ENCODE data around the gene SLC9A9. TPM values are rescaled to one million over a fixed set of nuclear protein-coding genes. Genes with fewer than 3 reads are reported as not detected.

The SLC9A9 gene
- polyA plus RNA-seq, 1 donor (not counting 4 experiments of a cell fraction or from before 2014, with no cell fraction given) = 5.2 TPM

- Histone ChIP-seq H3K36me3 (ENCODE audit: control insufficient read depth in 2 of 2, extremely low read depth in 1 of 2, insufficient read depth in 2 of 2, low read length in 2 of 2) (no peaks in the 10 kb centered on the region), H4K20me1 (ENCODE audit: control insufficient read depth, extremely low read depth, insufficient read depth, low read length) (no peaks in the 10 kb centered on the region), H2AFZ (ENCODE audit: control insufficient read depth, low read length) (no peak overlapping the region), H3K79me2 (ENCODE audit: control insufficient read depth, insufficient read depth, low read length) (no peaks in the 10 kb centered on the region), H3K4me1 (ENCODE audit: control insufficient read depth, extremely low read depth, insufficient read depth, low read length) (no peaks in the 10 kb centered on the region), H3K9ac (ENCODE audit: control insufficient read depth, extremely low read depth, insufficient read depth, low read length) (no peak overlapping the region), H3K9me1 (ENCODE audit: control insufficient read depth, extremely low read depth, insufficient read depth, low read length) (no peaks in the 10 kb centered on the region), H3K4me2 (ENCODE audit: control insufficient read depth, extremely low read depth, insufficient read depth, low read depth, low read length) (no peak overlapping the region), H3K4me3 (ENCODE audit: control insufficient read depth in 2 of 3, extremely low read depth in 1 of 3, insufficient read depth in 2 of 3, low read depth in 1 of 3, low read length in 3 of 3) (no peak overlapping the region), H3K27ac (ENCODE audit: control insufficient read depth, insufficient read depth, low read length) (no peak overlapping the region), H3K27me3 (ENCODE audit: control insufficient read depth, extremely low read depth, insufficient read depth, low read length) (no peaks in the 10 kb centered on the region), H3K9me3 (ENCODE audit: control insufficient read depth, low read depth, low read length) (no peaks in the 10 kb centered on the region)
- DNase-seq (ENCODE audit: low read depth, low spot score) (no peak), FAIRE-seq (no peak)
- TF ChIP-seq CTCF (optimal IDR thresholded peaks at IDR 0.05 in 1 of 3, IDR thresholded peaks at IDR 0.05 in 1 of 3, conservative IDR thresholded peaks at IDR 0.05 in 1 of 3; ENCODE audit: extremely low read depth in 1 of 3, insufficient read depth in 2 of 3, low read length in 3 of 3) (no peak), EZH2 (IDR thresholded peaks at IDR 0.05; ENCODE audit: low read length) (no peak)
- dilution Hi-C loops (cut with MboI; ENCODE audit: extremely low pct_ligation_motif_present, low sequenced_read_pairs) = no loop called here
Measured at GRCh38 chr3:143600756-143601718, 247.2 kb downstream of the SLC9A9 start.

GRCh38 chr3:143597774-143598652, 250.3 kb downstream of the SLC9A9 start:
- Histone ChIP-seq H3K79me2 (ENCODE audit: control insufficient read depth, insufficient read depth, low read length) (no peaks in the 10 kb centered on the region), H3K9me3 (ENCODE audit: control insufficient read depth, low read depth, low read length) (no peaks in the 10 kb centered on the region), H3K36me3 (ENCODE audit: control insufficient read depth in 2 of 2, extremely low read depth in 1 of 2, insufficient read depth in 2 of 2, low read length in 2 of 2) (no peaks in the 10 kb centered on the region), H3K27ac (ENCODE audit: control insufficient read depth, insufficient read depth, low read length) (no peak overlapping the region), H3K4me2 (ENCODE audit: control insufficient read depth, extremely low read depth, insufficient read depth, low read depth, low read length) (no peak overlapping the region), H3K4me3 (ENCODE audit: control insufficient read depth in 2 of 3, extremely low read depth in 1 of 3, insufficient read depth in 2 of 3, low read depth in 1 of 3, low read length in 3 of 3) (no peak overlapping the region), H3K9me1 (ENCODE audit: control insufficient read depth, extremely low read depth, insufficient read depth, low read length) (no peaks in the 10 kb centered on the region), H3K9ac (ENCODE audit: control insufficient read depth, extremely low read depth, insufficient read depth, low read length) (no peak overlapping the region), H2AFZ (ENCODE audit: control insufficient read depth, low read length) (no peak overlapping the region), H4K20me1 (ENCODE audit: control insufficient read depth, extremely low read depth, insufficient read depth, low read length) (no peaks in the 10 kb centered on the region), H3K4me1 (ENCODE audit: control insufficient read depth, extremely low read depth, insufficient read depth, low read length) (no peaks in the 10 kb centered on the region), H3K27me3 (ENCODE audit: control insufficient read depth, extremely low read depth, insufficient read depth, low read length) (no peaks in the 10 kb centered on the region)
- dilution Hi-C loops (cut with MboI; ENCODE audit: extremely low pct_ligation_motif_present, low sequenced_read_pairs) = no loop called here
- TF ChIP-seq EZH2 (IDR thresholded peaks at IDR 0.05; ENCODE audit: low read length) (no peak), CTCF (optimal IDR thresholded peaks at IDR 0.05 in 1 of 3, IDR thresholded peaks at IDR 0.05 in 1 of 3, conservative IDR thresholded peaks at IDR 0.05 in 1 of 3; ENCODE audit: extremely low read depth in 1 of 3, insufficient read depth in 2 of 3, low read length in 3 of 3) (no peak)
- FAIRE-seq (no peak), DNase-seq (ENCODE audit: low read depth, low spot score) (no peak)

All from keratinocyte (primary cell).